Hematopoietic multipotent progenitor cell treated with erythropoietin and hydrocortisone succinate and interleukin-3 and kit ligand, for 8 days (in vitro differentiated cells): ENCODE data around the gene UTP18.

ENCODE experiments used
- DNase-seq: peaks from one replicate; pipeline ENCODE4 v3.0.0-alpha.2; 2015

The UTP18 gene

GRCh38 chr17:51335883-51336822 lies 75.8 kb downstream of the UTP18 start:
- peak; percentile 77 for DNase-seq

DNA sequence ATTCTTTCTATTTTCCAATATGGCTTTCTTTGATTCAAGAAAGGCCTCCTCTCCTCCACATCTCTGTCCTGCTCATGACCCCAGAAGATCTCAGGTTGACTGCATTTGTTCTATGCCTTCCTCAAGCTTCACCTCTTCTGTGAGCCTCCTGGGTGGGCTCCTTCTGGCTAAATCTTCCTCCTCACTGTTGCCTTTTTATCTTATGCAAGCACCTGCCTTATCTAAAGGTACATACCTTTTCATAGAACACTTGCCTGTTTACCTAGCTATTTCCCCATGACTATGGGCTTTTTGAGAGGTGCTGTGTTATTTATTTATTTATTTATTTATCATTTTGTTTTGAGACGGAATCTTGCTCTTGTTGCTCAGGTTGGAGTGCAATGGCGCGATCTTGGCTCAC lies 81.1 kb downstream of the UTP18 start:
- no peak for DNase-seq

DNA sequence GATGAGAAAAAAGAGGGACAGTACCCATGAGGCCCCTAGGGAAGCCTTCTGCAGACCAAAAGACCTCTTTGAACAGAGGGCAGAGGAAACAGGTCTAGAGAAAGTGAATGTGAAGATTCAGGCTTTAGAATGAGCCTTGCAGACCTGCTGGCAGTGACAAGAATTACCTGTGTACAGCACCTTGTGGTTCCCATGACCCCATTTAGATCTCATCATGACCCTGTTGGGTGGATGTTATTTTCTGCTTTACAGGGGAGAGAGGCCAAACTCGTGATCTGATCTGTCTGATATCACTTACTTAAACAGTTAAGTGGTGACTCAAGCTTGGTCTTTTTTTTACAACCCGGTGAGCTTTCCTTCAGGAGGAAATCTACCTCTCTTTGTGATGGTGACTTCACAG lies 81.9 kb downstream of the UTP18 start:
- DNase-seq, result no peak

DNA sequence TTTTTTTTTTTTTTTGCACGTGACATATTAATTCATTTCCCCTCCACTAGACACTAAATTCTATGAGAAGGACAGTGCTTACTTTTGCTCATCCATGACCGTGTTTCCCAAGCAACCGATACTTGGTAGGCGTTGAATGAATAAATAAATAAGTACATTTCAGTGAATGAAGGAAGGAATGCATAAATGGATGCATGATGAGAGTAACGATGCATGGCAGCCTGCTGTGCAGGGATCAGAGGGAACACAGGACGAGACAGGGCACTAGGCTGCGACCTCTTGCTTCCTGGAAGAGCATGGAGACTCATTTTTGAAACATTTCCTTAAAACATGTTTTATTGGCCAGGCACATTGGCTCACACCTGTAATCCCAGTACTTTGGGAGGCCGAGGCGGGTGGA lies 84.2 kb downstream of the UTP18 start:
- no peak for DNase-seq

- DNase-seq, result no peak
Measured at GRCh38 chr17:51346218-51346982, 86.1 kb downstream of the UTP18 start.
